H1 (cell line): Measurements from ENCODE around the gene NFAM1. TPM values are rescaled to one million over a fixed set of nuclear protein-coding genes. Genes with fewer than 3 reads are reported as not detected.

Experiments
- BACH1 ChIP-seq: IDR thresholded peaks from 2 replicates; pipeline ENCODE4 v1.6.1; 2012; ENCODE audit warnings: low read length, improper control_type of control experiment
- NANOG ChIP-seq: IDR thresholded peaks from 2 replicates; pipeline ENCODE4 v1.6.1; 2011; ENCODE audit warnings: low read length, low read depth, mild to moderate bottlenecking, inconsistent platforms; ENCODE audit not compliant: insufficient read depth, poor library complexity, severe bottlenecking
- RFX5 ChIP-seq: IDR thresholded peaks from 2 replicates; pipeline ENCODE4 v1.6.1; 2011; ENCODE audit warnings: low read depth, low read length, improper control_type of control experiment, borderline replicate concordance
- polyA plus RNA-seq, 7 experiments: library from polyadenylated mRNA; depleted of rRNA in 3 of 7; stranded (reverse) in 5 of 7; unstranded in 2 of 7; fragments of >200 nt in 5 of 7; fragments of 200-250 nt in 2 of 7; gene quantifications; 1 replicate in 5 of 7; 2 replicates in 1 of 7; 4 replicates in 1 of 7; pipeline versions ENCODE4 v1.2.1 to v1.2.3, GENCODE V29; 2011 to 2013; ENCODE audit warnings: missing spikeins in 2 of 7, mixed read lengths in 2 of 7
- total RNA-seq: library from RNA; stranded (reverse); fragmentation: NEBNext Ultra II Directional; extraction: Animal tissue kit (Norgen Biotek cat#: 25700); gene quantifications from 2 replicates; pipeline ENCODE4 v1.2.1, GENCODE V29; 2021

The NFAM1 gene
- total and polyA plus RNA-seq, 2 of the 8 experiments (the other 6 are each of a cell fraction or from before 2014, with no cell fraction given), result 0.62 to 0.73 TPM

GRCh38 chr22:42428025-42428424, 4.2 kb downstream of the NFAM1 start (continued):
- TF ChIP-seq BACH1 (no peak), RFX5 (no peak), NANOG (no peak)
